Activated CD4-positive, alpha-beta memory T cell treated with anti-CD3 and anti-CD28 coated beads, Interleukin-2, amount 10 ng/mL, durations not matched to agents 7 days and 5 days (primary cell): ENCODE results near the gene OR8A1. TPM values are rescaled to one million over a fixed set of nuclear protein-coding genes. Genes with fewer than 3 reads are reported as not detected.
"Not testable (repeated sequence)": the region's sequence is repeated elsewhere in the genome, so short reads cannot be mapped to it uniquely, and the experiment has no call there.

Source experiments
- CTCF ChIA-PET: fragments of 350-600 bp; sonication (Branson Sonifier 250); formaldehyde crosslinking; loops from one replicate; lab custom pipeline; 2021; ENCODE audit warnings: antibody characterized with exemption, inconsistent platforms; lab: Charles Lee
- POLR2A ChIA-PET: fragments of 350-600 bp; sonication (Branson Sonifier 250); formaldehyde crosslinking; loops from one replicate; lab custom pipeline; 2021; ENCODE audit warnings: antibody characterized with exemption; lab: Charles Lee
- DNase-seq: peaks from one replicate; pipeline ENCODE4 v3.0.0-alpha.2; 2020
- H3K27ac Mint-ChIP-seq: one replicate; pipeline ENCODE4 v1.8.0; 2021; ENCODE audit warnings: mild to moderate bottlenecking, mixed read lengths
- H3K27me3 Mint-ChIP-seq: one replicate; pipeline ENCODE4 v1.8.0; 2021; ENCODE audit warnings: mixed read lengths
- H3K36me3 Mint-ChIP-seq: one replicate; pipeline ENCODE4 v1.8.0; 2021; ENCODE audit warnings: low read depth, mixed read lengths
- H3K4me1 Mint-ChIP-seq: one replicate; pipeline ENCODE4 v1.8.0; 2021; ENCODE audit warnings: mixed read lengths
- H3K4me3 Mint-ChIP-seq: one replicate; pipeline ENCODE4 v1.8.0; 2021; ENCODE audit warnings: mild to moderate bottlenecking, mixed read lengths
- H3K9me3 Mint-ChIP-seq: one replicate; pipeline ENCODE4 v1.8.0; 2021; ENCODE audit warnings: mixed read lengths
- total RNA-seq, 2 experiments: library from RNA; stranded (reverse); gene quantifications; one replicate each; pipeline ENCODE4 v1.2.3, GENCODE V29; 2021

Gene OR8A1
- total RNA-seq, 2 experiments from 2014 or later, result not detected

GRCh38 chr11:124602723-124603122, 32.9 kb downstream of the OR8A1 start:
- H3K27ac Mint-ChIP-seq, H3K4me1 Mint-ChIP-seq, POLR2A ChIA-PET, DNase-seq, H3K36me3 Mint-ChIP-seq, H3K4me3 Mint-ChIP-seq, H3K9me3 Mint-ChIP-seq, CTCF ChIA-PET: not testable (repeated sequence)
- peaks cover 11% of the 10 kb centered on the region for H3K27me3 Mint-ChIP-seq

GRCh38 chr11:124605719-124606118, 35.9 kb downstream of the OR8A1 start:
- Mint-ChIP-seq H3K4me3 (no peak overlapping the region), H3K4me1 (no peaks in the 10 kb centered on the region), H3K36me3 (no peaks in the 10 kb centered on the region), H3K27me3 (peaks cover 4% of the 10 kb centered on the region), H3K27ac (no peak overlapping the region), H3K9me3 (no peaks in the 10 kb centered on the region)
- no peak for DNase-seq
- ChIA-PET CTCF (no interaction called here), POLR2A (no interaction called here)

- no peak overlapping the region for H3K27ac Mint-ChIP-seq
- no peaks in the 10 kb centered on the region for H3K27me3 Mint-ChIP-seq
- H3K36me3 Mint-ChIP-seq, result no peaks in the 10 kb centered on the region
- ChIA-PET CTCF (no interaction called here), POLR2A (no interaction called here)
- no peak overlapping the region for H3K4me3 Mint-ChIP-seq
- DNase-seq, result no peak
- no peaks in the 10 kb centered on the region for H3K9me3 Mint-ChIP-seq
- peaks cover 13% of the 10 kb centered on the region for H3K4me1 Mint-ChIP-seq
Measured at GRCh38 chr11:124608147-124608546, 38.4 kb downstream of the OR8A1 start.

- no peaks in the 10 kb centered on the region for H3K27me3 Mint-ChIP-seq
- no peaks in the 10 kb centered on the region for H3K9me3 Mint-ChIP-seq
- CTCF ChIA-PET, result no interaction called here
- no peaks in the 10 kb centered on the region for H3K36me3 Mint-ChIP-seq
- no peak overlapping the region for H3K4me3 Mint-ChIP-seq
- peaks cover 13% of the 10 kb centered on the region for H3K4me1 Mint-ChIP-seq
- no peak overlapping the region for H3K27ac Mint-ChIP-seq
- no peak for DNase-seq
- POLR2A ChIA-PET, result no interaction called here
Measured at GRCh38 chr11:124610295-124610694, 40.5 kb downstream of the OR8A1 start.

- Mint-ChIP-seq H3K4me3 (no peak within 1 kb of the TSS), H3K27me3 (no peaks in the 10 kb centered on the region), H3K36me3 (no peaks in the 10 kb centered on the region), H3K9me3 (no peaks in the 10 kb centered on the region), H3K27ac (no peak within 1 kb of the TSS), H3K4me1 (peaks cover 13% of the 10 kb centered on the region)
- POLR2A ChIA-PET, result interaction anchor here (1.4 kb wide), 1 partner anchor 12 kb away, joined by 7 read pairs; the partner anchor contains the start of gene TBRG1
- no peak for DNase-seq
- CTCF ChIA-PET, result no interaction called here
Measured at GRCh38 chr11:124611064-124611463, 41.3 kb downstream of the OR8A1 start, which contains the start of gene PANX3. Gene PANX3, plus strand, starts transcription at chr11:124611428. Its CDS starts 129 bp downstream, at chr11:124611557.

- H3K4me3 Mint-ChIP-seq, result no peak overlapping the region
- ChIA-PET CTCF (interaction anchor here (0.7 to 1.7 kb wide), 3 partner anchors 11 to 194 kb away, joined by 4 read pairs; partner anchors contain the start of gene TBRG1), POLR2A (interaction anchor here (1.4 kb wide), 1 partner anchor 11 kb away, joined by 7 read pairs; the partner anchor contains the start of gene TBRG1)
- no peaks in the 10 kb centered on the region for H3K9me3 Mint-ChIP-seq
- H3K36me3 Mint-ChIP-seq, result no peaks in the 10 kb centered on the region
- H3K27me3 Mint-ChIP-seq, result no peaks in the 10 kb centered on the region
- H3K27ac Mint-ChIP-seq, result no peak overlapping the region
- peaks cover 13% of the 10 kb centered on the region for H3K4me1 Mint-ChIP-seq
- DNase-seq, result peak; percentile 33
Measured at GRCh38 chr11:124612045-124612444, 42.2 kb downstream of the OR8A1 start.

GRCh38 chr11:124612567-124613246, 42.9 kb downstream of the OR8A1 start:
- H3K4me1 Mint-ChIP-seq, result peaks cover 13% of the 10 kb centered on the region
- ChIA-PET POLR2A (interaction anchor here (1.4 kb wide), 1 partner anchor 10 kb away, joined by 7 read pairs; the partner anchor contains the start of gene TBRG1), CTCF (interaction anchor here (1.3 to 1.7 kb wide), 2 partner anchors 10 to 27 kb away, joined by 4 read pairs; partner anchors contain the start of gene TBRG1)
- H3K9me3 Mint-ChIP-seq, result no peaks in the 10 kb centered on the region
- no peak overlapping the region for H3K27ac Mint-ChIP-seq
- H3K4me3 Mint-ChIP-seq, result no peak overlapping the region
- H3K36me3 Mint-ChIP-seq, result no peaks in the 10 kb centered on the region
- peaks cover 3% of the 10 kb centered on the region for H3K27me3 Mint-ChIP-seq
- no peak for DNase-seq

- ChIA-PET CTCF (interaction anchor here (0.6 kb wide), 1 partner anchor 175 kb away, joined by 3 read pairs; no protein-coding TSS in a partner anchor), POLR2A (no interaction called here)
- Mint-ChIP-seq H3K27ac (no peak overlapping the region), H3K36me3 (peaks cover under 1% of the 10 kb centered on the region), H3K4me3 (no peak overlapping the region), H3K9me3 (no peaks in the 10 kb centered on the region), H3K27me3 (peaks cover 20% of the 10 kb centered on the region), H3K4me1 (peaks cover 12% of the 10 kb centered on the region)
- no peak for DNase-seq
Measured at GRCh38 chr11:124618863-124619262, 49.1 kb downstream of the OR8A1 start.

Other genes starting within 250 kb of the OR8A1 start
- not detected for gene OR8D2, start 249.8 kb upstream of the OR8A1 start, total RNA-seq
- gene OR8B2, start 185.5 kb upstream of the OR8A1 start, total RNA-seq, result not detected
- not detected for gene OR8B3, start 171.0 kb upstream of the OR8A1 start, total RNA-seq
- gene OR8B4, start 145.1 kb upstream of the OR8A1 start, total RNA-seq, result not detected
- not detected for gene OR8B8, start 124.3 kb upstream of the OR8A1 start, total RNA-seq
- not detected for gene OR8B12, start 26.3 kb upstream of the OR8A1 start, total RNA-seq
- not detected for gene PANX3, start 41.4 kb downstream of the OR8A1 start, total RNA-seq
- gene TBRG1, start 52.9 kb downstream of the OR8A1 start, total RNA-seq, result 10 to 100 TPM; 41.4 to 50.6 TPM
- gene SIAE, start 103.7 kb downstream of the OR8A1 start, total RNA-seq, result 1 to 10 TPM; 5.1 to 8.2 TPM
- gene SPA17, start 103.9 kb downstream of the OR8A1 start, total RNA-seq, result 1 to 10 TPM; 3.4 to 3.8 TPM
- gene NRGN, start 169.9 kb downstream of the OR8A1 start, total RNA-seq, result 1 to 10 TPM; 7.3 to 8.4 TPM
- under 1 TPM; 0.38 to 0.55 TPM for gene VSIG2, start 182.3 kb downstream of the OR8A1 start, total RNA-seq
- 1 to 10 TPM; 1.0 to 1.6 TPM for gene ESAM, start 192.3 kb downstream of the OR8A1 start, total RNA-seq
- gene MSANTD2, start 230.4 kb downstream of the OR8A1 start, total RNA-seq, result 10 to 100 TPM in 1 of 2 experiments, 1 to 10 TPM in 1; 9.4 to 10.4 TPM